ENCODE results near the gene ATP5PF.
"Not testable (repeated sequence)": the region's sequence is repeated elsewhere in the genome, so short reads cannot be mapped to it uniquely, and the experiment has no call there.

ATP5PF gene, protein sequence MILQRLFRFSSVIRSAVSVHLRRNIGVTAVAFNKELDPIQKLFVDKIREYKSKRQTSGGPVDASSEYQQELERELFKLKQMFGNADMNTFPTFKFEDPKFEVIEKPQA

DNA sequence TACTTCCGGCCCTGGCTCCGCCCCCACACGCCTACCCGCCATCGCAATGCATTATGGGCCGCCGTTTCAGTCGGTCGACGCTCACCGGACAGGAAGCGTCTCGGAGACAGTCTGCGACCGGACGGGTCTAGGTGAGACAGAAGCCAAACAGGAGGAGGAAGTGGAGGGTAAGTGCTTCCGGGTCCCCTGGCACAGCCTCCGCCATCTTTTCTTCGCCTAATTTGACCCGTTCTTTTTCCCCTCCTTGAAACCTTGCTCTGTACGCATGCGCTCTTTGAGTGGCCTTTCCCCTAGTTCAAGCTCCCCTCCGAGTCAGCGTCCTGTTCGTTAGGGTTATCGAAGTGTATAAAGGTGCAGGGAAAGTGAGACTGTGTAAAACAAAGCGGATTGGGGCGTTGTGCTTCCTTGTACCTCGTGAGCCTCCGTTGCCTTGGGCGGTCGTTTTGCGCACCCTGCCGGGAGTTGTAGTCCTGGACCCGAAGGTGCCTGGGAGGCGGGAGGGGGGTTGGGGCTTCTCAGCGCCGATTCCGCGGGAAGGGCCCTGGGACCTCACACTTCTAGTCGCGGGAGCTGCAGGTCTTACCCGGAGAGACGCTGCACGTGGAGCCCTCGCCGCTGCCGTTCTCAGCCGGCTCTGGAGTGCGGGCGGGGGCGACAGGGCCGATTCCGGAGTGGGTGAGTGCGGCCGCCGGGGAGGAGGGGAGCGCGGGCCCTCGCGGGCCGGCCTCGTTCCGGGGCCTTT lies at the start of gene ATP5PF, which contains the start of gene GABPA:
Gene ATP5PF (minus strand): TSS at position 1 of the 742 bp plus-strand sequence. CDS start 5,110 bp downstream, outside the sequence.
Gene GABPA (plus strand): TSS at position 69 of the 742 bp plus-strand sequence. CDS start 6,627 bp downstream, outside the sequence.
- DNase-seq, result peak; percentile 98 to 99 (median 98)

DNA sequence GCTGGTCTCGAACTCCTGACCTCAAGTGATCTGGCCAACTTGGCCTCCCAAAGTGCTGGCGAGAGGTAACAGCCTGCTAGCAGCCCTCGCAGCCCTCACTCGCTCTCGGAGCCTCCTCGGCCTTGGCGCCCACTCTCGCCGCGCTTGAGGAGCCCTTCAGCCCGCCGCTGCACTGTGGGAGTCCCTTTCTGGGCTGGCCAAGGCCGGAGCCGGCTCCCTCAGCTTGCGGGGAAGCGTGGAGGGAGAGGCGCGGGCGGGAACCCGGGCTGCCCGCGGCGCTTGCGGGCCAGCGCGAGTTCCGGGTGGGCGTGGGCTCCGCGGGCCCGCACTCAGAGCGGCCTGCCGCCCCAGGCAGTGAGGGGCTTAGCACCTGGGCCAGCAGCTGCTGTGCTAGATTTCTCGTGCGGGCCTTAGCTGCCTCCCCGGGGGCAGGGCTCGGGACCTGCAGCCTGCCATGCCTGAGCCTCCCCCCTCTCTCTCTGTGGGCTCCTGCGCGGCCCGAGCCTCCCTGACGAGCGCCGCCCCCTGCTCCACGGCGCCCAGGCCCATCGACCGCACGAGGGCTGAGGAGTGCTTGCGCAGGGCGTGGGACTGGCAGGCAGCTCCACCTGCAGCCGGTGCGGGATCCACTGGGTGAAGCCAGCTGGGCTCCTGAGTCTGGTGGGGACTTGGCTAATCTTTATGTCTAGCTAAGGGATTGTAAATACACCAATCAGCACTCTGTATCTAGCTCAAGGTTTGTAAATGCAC lies 43.6 kb upstream of the ATP5PF start:
- not testable (repeated sequence) for DNase-seq

GRCh38 chr21:25776440-25776839 lies 41.7 kb upstream of the ATP5PF start:
- DNase-seq, result no peak

GRCh38 chr21:25772686-25773085 lies 38.0 kb upstream of the ATP5PF start:
- DNase-seq, result peak; percentile 42 to 62 (median 57)

DNA sequence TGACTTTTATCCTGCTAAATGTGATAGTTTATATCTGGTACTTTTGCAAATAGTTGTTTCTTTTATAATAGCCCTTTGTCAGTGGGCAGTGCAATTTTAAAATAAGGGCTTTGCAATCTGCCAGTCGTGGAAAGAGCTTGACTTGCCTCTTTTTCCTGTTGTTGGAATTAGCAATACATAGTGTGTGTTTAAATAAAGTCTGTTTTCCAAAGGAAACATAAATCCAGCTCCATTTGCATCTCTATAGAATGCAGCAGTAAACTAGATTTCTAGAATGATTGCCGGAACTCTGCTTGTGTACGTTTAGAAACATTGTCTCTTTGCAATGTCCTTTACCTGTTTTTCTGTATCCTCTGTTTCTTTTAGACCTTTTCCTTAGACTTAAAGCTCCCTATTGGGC lies 33.2 kb upstream of the ATP5PF start:
- no peak for DNase-seq

- no peak for DNase-seq
These were observed 29.4 kb upstream of the ATP5PF start for GRCh38 chr21:25764065-25764464.

GRCh38 chr21:25760677-25761076 lies 26.0 kb upstream of the ATP5PF start:
- DNase-seq, result no peak

DNA sequence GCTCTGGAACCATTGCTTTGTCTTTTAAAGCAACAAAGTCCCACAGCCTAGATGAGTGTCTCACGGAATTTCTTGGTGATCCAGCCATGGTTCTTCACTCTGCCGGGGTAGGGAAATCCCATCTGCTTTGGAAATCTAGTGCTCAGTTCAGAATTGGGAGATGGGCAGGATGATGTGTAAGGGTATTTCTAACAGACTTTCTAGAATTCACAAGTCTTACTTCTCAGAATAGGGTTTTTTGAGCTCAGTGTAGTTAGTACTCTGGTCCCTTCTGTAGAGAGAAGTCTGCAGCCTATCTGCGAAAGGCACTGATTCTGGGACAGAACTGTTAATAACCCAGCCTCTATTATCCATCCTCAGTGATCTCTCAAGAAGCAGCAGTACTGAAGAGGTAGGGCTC lies 25.4 kb upstream of the ATP5PF start:
- no peak for DNase-seq

GRCh38 chr21:25759573-25759972 lies 24.9 kb upstream of the ATP5PF start:
- no peak for DNase-seq

DNA sequence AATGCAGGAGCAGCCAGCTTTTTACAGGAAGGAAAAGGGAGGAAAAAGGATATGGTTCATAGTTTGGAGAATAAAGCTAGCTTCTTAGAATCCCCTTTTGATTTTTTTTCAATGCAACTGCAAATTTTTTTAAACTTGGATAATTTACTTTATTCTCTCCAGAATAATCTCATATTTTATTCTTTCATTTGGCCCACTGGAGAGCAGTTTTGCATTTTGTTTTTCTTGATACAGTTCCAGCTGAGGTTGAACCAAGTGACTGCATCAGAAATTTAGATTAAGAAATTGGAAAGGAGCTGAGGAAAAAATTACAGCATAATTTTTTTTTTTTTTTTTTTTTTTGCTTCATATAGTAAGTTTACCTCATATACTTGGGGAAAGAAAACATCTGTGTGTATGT lies 22.8 kb upstream of the ATP5PF start:
- DNase-seq, result no peak

- DNase-seq, result no peak
These were observed 21.7 kb upstream of the ATP5PF start for GRCh38 chr21:25756190-25756932.

DNA sequence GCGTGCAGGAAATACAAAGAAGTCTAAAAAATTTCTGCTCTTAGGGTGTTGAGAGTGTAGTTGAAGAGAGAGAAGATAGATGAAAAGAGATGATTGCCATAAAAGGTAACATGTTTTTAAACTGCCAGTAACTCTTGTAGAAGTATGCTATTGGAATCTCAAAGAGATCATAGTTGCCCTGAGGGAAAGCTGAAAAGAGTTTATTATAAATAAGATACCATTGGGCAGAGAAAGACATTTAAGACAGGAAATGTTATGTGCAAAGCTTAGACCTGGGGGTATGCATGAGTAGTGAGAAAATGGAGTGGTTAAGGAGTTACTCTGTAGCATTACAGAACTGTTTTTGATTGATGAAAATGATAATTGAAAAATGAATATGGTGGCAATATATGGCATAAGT lies 17.7 kb upstream of the ATP5PF start:
- no peak for DNase-seq

DNA sequence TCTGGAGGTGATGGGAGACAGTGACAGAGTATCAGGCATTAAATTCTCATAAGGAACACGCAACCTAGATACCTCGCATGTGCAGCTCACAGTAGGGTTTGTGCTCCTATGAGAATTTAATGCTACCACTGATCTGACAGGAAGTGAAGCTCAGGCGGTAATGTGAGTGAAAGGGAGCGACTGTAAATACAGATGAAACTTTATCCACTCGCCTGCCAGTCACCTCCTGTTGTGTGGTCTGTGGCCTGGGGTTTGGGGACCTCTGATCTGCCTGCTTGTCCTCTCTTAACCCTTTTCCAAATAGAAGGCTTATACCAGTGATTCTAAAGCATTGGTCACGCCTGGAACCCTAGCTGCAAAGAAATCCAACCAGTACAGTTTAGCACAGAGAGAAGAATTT lies 15.4 kb upstream of the ATP5PF start:
- no peak for DNase-seq

DNA sequence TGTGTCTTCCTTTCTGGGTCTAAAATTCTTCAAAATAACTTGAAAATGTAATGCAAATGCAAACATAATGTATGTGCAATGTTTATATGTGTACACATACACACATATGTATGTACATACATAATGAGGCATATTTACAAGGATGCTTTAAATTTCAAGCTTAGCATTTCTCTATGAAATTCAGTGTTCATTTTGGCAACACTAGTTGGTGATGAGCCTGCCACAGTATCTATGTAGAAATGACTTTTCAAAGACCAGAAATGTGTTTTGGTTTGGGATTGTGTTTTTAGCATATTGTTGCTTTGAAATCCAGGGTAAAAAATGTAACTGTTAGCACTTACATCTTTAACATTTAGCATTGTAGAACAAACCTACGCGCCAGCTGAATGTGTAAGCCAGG lies 10.2 kb upstream of the ATP5PF start:
- no peak for DNase-seq

DNA sequence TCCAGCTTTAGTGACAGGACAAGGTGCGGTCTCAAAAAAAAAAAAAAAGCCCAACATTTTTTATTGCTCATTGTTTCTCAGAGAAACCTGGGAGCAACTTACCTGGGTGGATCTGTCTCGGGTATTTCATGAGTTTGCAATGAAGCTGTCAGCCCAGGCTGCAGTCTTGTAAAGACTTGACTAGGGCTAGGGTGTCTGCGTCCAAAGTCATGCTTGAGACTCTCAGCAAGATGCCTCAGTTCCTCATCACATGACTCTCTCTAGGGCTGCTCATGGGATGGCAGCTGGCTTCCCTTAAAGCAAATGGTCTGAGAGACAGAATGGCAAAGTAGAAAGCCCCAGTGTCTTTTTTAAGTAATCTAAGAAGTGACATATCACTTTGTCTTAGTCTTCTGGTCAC lies 8.2 kb upstream of the ATP5PF start:
- no peak for DNase-seq

DNA sequence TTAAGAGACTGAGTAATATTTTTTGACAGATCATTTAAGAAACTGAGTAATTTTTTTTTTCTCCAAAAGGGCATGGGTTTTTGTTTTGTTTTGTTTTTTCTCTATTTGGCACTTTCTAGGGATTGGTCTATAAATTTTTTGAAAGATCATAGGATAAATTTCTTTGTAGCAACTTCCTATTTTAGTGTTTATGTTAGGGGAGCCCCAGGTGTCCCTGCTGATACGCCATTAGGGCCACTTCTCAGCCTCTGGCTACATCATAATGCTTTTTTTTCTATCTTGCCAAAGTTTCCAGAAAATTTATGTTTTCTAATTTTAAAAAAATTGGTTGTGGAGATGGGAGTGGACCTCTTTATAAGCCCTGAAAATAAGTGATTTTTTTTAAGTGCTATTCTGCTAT lies 2.7 kb upstream of the ATP5PF start:
- no peak for DNase-seq

DNA sequence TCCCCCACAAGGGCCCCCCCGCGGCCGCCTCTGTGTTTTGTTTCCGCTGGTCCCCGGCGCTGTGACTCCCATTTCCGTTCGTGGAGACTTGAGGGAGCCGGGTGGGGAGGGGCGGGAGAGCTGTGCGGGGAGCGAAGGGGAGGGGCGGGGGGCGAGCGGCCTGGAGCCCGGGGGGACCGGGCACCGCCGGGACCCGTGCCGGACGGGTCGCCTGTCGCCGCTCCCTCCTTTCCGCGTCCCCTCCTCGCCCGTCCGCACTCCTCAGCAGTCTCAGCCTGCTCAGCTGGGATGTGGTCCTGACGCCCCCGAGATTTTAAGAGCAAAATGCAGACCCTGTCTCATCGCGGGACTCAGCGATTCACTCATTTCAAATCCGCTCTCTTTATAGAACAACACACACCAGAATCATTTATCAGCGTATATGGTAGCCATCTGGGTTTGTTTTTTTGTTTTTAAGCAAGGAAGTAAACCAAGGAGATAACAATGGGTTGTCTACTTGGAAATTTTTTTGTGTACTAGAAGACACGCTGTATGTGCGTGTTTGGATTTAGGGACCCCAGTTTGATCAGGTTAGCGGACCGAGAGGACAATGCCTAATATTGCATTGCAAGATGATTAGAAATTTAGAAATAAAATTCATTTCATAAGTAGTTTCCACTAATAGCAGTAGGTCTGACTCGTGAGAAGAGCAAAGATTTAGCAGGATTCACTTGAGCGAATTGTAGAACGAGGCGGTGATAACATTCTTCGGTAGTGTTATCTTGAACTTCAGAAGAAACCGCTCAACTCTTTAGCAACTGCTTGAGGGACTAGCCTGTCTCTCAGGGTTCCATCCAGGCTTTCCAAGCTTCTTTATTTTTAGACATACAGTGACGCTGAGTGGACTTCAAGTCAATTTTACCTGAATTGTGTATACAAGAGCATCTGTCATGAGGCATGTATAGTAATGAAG lies 1.2 kb upstream of the ATP5PF start:
- DNase-seq, result peak; percentile 71 to 88 (median 77)

GRCh38 chr21:25734654-25734903 lies 125 bp downstream of the ATP5PF start:
- DNase-seq, result no peak

DNA sequence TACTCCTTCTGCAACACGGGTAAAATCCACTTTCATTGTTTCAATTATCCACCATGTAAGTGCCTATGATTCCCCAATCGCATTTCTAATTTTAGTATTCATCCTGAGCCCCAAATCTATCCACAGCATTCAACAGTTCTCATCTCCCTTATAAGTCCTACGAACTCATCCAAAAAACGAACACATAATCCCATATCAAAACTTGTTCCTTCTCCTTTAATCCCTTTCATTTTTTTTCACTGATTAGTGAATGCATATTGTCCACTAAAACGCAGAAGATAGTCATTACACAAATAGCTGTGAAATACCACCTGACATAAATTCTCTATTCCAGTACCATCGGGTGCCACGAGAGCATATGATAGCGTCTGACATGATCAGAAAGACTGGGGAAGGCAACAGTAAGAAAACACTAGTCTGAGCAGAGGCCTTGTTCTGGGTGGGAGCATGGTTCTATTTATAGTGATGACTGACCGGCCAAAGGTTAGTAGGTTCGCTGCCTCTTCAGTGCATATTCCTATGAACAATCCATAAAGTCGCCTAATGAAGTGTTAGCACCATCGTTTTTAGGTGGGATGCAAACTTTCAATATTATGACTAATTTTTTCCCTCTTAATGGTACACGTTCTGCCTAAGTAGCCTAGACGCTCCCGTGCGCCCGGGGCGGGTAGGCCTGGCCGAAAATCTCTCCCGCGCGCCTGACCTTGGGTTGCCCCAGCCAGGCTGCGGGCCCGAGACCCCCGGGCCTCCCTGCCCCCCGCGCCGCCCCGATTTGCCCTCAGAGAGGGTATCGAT lies 648 bp downstream of the ATP5PF start:
- DNase-seq, result peak; percentile 32 to 34 (median 33)

- no peak for DNase-seq
These were observed 2.5 kb downstream of the ATP5PF start for GRCh38 chr21:25732091-25732760.

DNA sequence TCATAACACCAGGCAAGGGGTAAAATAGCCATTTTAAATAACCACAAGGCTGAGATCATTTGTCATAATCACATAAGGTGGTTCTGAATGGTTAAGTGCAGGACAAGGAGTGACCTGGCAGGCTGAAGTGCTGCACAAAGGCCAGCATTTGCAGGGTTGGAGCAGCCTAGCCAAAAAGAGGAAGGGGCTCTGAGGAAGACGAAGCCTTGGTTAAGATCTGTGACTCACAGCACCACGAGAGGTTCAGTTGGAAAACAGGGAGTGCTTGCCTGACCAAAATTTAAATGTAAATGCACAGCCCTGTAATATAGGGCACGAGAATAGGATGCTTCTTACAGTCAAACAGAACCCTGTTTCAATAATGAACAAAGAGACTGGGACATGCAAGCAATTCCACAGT lies 12.1 kb downstream of the ATP5PF start:
- peak; percentile 67 to 77 (median 68) for DNase-seq

Data from suppressor macrophage treated with lipopolysaccharide for 1 hour (primary cell).